KOPT-K1 (cell line): ENCODE measurements around the gene LDB2.
"Not testable (repeated sequence)": the region's sequence is repeated elsewhere in the genome, so short reads cannot be mapped to it uniquely, and the experiment has no call there.

Experiments used
- H3K27ac ChIP-seq: fragments of 200-600 bp; sonication (generic); 2 replicates; pipeline ENCODE4 v1.5.1; 2016; ENCODE audit warnings: antibody characterized with exemption, mild to moderate bottlenecking, low read depth, low read length; ENCODE audit not compliant: poor library complexity, severe bottlenecking
- H3K36me3 ChIP-seq: fragments of 200-600 bp; sonication (generic); 2 replicates; pipeline ENCODE4 v1.5.1; 2017; ENCODE audit warnings: antibody characterized with exemption, mild to moderate bottlenecking, low read length, moderate library complexity; ENCODE audit not compliant: insufficient read depth
- H3K9me3 ChIP-seq: fragments of 200-600 bp; sonication (generic); 2 replicates; pipeline ENCODE4 v1.5.1; 2017; ENCODE audit warnings: antibody characterized with exemption, low read length, mild to moderate bottlenecking; ENCODE audit not compliant: insufficient read depth, poor library complexity, severe bottlenecking

The LDB2 gene

DNA sequence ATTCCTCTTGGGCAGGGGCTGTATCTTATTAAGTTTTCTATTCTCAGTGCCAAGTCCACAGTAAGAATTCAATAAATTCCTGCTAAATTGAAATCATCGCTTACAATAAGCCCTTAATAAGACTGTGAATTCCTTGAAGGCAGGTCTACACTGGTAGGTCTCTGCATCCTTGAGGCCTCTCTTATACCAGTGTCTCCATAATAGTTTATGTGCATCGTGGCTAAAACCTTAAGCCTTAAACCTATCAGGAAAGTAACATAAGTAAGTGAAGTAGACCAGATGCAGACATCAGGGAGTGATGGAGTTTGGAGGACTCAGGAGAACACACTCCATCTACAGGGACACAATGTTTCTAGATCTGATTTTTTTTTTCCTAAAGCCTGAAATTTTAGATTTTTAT is 240.3 kb downstream of the LDB2 start:
- no peak overlapping the region for H3K27ac ChIP-seq
- H3K36me3 ChIP-seq, result no peaks in the 10 kb centered on the region
- no peaks in the 10 kb centered on the region for H3K9me3 ChIP-seq

DNA sequence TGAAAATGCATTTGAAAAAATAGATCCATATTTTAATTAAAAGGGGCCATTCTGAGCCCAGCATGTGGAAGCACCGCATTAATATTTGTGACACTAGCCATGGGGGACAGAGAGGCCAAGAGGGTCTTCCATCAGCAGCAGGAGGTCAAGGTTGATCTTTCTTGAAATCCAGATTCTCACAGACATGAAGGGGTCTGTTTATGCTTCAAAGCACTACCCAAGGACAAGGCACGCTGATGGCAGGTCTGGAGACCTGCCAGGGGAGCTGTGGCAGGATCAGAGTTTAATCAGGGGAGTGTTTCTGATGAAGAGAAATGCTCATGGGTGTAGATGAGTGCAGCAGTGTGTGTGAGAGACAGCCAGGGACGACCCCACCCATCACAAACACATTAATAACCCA is 243.3 kb downstream of the LDB2 start:
- H3K36me3 ChIP-seq, result no peaks in the 10 kb centered on the region
- no peaks in the 10 kb centered on the region for H3K9me3 ChIP-seq
- H3K27ac ChIP-seq, result no peak overlapping the region

DNA sequence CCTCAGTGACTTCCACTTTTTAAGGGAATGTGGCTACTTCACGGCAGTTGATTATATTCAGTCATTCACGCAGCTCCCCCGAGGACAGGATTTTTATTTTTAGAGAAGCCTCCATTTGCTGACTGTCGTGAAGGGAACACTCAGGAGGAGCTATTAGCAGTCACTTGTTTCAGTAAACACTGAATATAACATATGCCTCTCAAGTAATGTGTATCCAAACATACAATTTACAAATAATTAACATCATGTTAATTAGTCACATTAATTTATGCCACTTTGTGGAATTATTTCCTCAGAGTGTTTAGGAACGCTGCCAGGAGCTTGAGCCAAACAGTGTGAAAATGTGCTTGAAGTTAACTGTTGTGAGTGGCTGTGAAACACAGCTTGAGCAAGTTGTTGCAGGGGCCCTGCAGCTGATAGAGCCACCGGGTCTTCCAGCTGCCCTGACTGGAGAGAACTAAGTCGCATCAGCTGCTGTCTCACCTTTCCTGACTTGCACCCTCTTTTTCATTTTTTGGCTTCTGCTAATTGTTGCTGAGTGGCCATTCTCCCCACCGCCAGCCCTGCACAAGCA is 245.6 kb downstream of the LDB2 start:
- Histone ChIP-seq H3K9me3 (no peaks in the 10 kb centered on the region), H3K27ac (no peak overlapping the region), H3K36me3 (no peaks in the 10 kb centered on the region)

DNA sequence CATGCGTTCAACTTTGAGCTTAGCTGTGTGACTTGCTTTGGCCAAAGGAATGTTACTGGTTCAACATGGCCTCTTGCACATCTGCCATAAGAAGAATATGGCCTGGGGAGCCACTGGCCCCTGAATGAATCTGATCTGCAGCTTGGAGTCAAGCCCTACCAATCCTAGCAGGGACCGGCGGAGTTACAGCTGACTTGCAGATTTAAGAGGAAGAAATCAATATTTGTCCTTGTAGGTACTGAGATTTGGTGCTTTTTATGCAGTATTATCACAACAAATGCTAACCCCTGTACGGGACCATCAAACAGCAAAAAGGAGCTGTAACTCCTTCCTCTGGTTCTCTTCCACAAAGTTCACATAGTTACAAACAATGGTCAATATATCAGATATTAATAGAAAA is 252.0 kb downstream of the LDB2 start:
- Histone ChIP-seq H3K36me3 (no peaks in the 10 kb centered on the region), H3K9me3 (no peaks in the 10 kb centered on the region), H3K27ac (no peak overlapping the region)

DNA sequence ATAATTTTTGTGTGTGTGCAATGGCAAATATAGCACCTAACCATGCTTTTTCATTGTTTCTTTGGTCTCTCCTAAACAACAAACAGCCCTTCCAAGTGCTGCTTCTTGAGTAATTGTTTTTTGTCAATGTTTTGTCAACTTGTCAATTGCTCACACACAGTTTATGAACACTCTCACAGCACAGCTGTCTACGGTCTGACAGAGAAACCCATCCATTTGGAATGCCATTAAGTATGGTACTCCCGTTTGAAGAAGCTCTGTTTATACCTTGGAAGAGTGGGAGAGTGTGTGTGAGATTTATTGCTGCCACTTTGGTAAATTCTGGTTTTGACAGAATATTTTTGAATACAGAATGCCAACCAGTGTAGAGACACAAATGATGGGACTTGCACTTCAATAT is 254.6 kb downstream of the LDB2 start:
- Histone ChIP-seq H3K36me3 (no peaks in the 10 kb centered on the region), H3K27ac (no peak overlapping the region), H3K9me3 (no peaks in the 10 kb centered on the region)

DNA sequence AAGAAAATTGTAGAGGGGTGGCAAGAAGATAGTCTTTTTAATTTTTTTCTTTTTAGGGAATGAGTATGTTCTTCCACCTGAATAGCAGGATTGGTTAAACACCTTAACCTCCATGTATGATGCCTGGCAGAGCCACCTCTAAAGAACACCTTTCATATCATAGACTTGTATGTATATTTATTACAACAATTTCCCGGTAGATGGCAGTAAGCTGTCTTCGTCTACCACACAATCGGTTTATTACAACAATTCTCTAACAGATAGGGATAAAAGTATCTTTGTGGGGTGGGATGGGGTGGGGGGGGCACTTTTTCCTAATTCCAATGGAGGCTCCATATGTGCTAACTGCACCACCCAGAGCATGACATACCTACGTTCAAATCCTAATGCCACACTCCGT is 255.5 kb downstream of the LDB2 start:
- H3K9me3 ChIP-seq, result no peaks in the 10 kb centered on the region
- no peak overlapping the region for H3K27ac ChIP-seq
- H3K36me3 ChIP-seq, result no peaks in the 10 kb centered on the region

- Histone ChIP-seq H3K36me3 (no peaks in the 10 kb centered on the region), H3K27ac (no peak overlapping the region), H3K9me3 (no peaks in the 10 kb centered on the region)
Observed at GRCh38 chr4:16641971-16642370, 256.5 kb downstream of the LDB2 start.

DNA sequence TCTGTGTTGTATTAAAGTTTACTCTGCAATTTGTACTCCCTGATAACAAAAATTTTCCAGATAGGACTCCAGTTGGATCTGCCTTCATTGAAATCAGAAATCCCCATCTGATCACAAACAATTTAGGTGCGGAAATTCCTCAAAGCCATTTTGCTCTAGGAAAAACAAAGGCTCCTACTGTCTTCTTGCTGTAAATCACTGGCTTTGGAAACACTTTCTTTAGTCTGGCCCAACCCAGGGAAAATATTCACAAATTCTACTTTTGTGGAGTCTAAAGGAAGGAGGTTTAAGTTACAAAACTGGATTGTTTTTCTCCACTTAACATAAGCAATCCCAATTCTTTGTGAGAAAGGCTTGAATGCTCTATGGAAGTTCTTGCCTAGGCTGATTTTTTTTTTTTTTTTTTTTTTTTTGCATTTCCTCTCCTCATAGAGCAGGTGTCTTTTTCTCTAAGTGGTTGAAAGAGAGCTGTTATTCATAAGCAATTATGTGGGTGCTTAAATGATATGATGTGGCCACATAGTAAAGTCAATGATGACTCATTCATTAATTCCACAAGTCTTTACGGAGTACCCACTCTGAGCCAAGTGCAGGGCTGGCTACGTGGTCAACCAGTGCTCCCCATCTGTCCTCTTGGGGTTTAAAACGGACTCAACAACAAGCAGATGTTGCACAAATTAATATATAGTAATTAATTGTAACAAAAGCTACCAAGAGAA is 261.4 kb downstream of the LDB2 start:
- Histone ChIP-seq H3K27ac (no peak overlapping the region), H3K9me3 (no peaks in the 10 kb centered on the region), H3K36me3 (no peaks in the 10 kb centered on the region)

DNA sequence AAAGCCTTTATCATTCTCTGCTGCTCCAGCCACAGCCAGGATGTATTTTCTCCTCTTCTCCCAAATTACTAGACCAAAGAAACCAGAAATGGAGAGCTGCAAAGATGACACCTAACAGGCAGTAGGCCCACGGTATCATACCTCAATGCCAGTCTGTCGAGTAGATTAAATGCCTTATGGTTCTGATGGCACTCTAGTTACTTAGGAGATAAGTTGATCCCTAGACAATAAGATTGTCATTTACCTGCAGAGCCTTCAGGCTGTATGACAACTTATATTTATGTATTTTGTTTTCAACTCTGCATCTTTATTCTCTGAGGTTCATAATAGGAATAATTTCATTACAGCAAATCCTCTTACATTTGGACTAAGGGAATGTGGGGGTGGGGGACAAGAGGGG is 262.1 kb downstream of the LDB2 start:
- no peaks in the 10 kb centered on the region for H3K9me3 ChIP-seq
- no peaks in the 10 kb centered on the region for H3K36me3 ChIP-seq
- no peak overlapping the region for H3K27ac ChIP-seq

- H3K27ac ChIP-seq, H3K36me3 ChIP-seq, H3K9me3 ChIP-seq: not testable (repeated sequence)
Observed at GRCh38 chr4:16629274-16629673, 269.2 kb downstream of the LDB2 start.

DNA sequence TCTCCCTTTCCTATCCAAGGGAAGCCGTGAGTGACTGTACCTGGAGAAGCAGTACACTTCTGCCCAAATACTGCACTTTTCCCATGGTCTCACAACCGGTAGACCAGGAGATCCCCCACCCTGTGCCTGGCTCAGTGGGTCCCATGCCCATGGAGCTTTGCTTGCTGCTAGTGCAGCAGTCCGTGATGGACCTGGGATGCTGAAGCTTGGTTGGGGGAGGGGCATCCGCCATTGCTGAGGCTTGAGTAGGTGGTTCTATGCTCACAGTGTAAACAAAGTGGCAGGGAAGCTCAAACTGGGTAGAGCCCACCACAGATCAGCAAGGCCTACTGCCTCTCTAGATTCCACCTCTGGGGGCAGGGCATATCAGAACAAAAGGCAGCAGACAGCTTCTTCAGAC is 269.6 kb downstream of the LDB2 start:
- not testable (repeated sequence) for H3K27ac ChIP-seq, H3K36me3 ChIP-seq

GRCh38 chr4:16627999-16628398 is 270.4 kb downstream of the LDB2 start:
- no peaks in the 10 kb centered on the region for H3K36me3 ChIP-seq
- no peaks in the 10 kb centered on the region for H3K9me3 ChIP-seq
- no peak overlapping the region for H3K27ac ChIP-seq

More for the DNA sequence above, 269.6 kb downstream of the LDB2 start:
- not testable (repeated sequence) for H3K9me3 ChIP-seq

DNA sequence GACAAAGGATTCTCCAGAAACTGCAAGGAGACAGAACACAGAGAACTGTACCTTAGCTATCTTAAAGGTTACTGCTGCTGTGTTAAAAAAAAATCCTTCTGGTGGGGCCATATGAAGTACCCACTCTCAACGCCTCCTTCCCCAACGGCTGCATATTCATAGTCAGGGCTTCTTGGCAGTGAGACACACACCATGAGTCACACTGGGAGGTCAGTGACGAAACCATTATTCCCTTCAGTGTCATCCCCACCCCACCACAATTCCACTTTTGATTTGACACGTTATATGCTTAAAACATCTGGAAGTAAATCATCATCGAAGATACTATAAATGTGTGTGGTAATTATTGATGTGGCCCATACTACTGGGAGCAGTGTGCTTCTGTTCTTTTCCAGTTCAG is 271.5 kb downstream of the LDB2 start:
- Histone ChIP-seq H3K36me3 (no peaks in the 10 kb centered on the region), H3K27ac (no peak overlapping the region)

DNA sequence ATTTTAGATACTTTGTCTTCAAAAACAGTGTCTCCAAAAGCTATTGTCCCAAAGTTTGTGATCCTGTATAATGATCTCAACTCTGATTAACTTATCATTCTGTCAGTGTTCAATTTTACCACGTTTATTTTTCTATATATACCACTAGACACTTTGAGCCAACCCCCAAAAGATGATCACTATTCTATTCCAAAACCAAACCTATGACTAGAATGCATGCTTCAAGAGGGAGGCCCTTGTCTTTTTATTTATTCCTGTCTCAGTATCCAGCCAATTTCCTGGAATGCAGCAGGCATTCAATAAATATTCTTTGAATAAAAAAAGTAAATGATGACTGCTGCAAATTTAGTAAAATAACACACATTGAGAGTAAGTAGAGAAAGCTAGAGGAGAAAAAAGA is 275.6 kb downstream of the LDB2 start:
- Histone ChIP-seq H3K9me3 (no peaks in the 10 kb centered on the region), H3K36me3 (no peaks in the 10 kb centered on the region), H3K27ac (no peak overlapping the region)

More for the DNA sequence above, 271.5 kb downstream of the LDB2 start:
- H3K9me3 ChIP-seq, result no peaks in the 10 kb centered on the region

DNA sequence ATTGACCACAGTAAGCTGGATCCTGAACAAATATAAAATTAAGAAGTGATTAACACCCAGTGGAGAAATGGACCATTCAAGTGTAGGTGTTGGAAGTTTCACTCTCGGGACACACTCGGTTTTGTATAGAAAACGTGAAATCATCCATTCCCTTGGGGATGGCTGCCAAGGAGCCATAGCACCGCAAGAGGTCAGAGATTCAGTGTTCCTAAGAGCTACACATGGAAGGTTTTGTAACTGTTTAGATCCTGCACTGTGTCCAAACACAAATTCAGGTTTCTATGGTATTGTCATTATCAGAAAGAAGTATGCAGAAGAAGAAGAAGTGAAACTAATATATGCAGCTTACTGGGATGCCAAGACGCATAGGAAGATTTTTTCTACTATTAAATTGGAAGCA is 281.0 kb downstream of the LDB2 start:
- no peak overlapping the region for H3K27ac ChIP-seq
- H3K36me3 ChIP-seq, result no peaks in the 10 kb centered on the region
- H3K9me3 ChIP-seq, result no peaks in the 10 kb centered on the region

- Histone ChIP-seq H3K27ac (no peak overlapping the region), H3K36me3 (no peaks in the 10 kb centered on the region), H3K9me3 (no peaks in the 10 kb centered on the region)
Observed at GRCh38 chr4:16617011-16617410, 281.4 kb downstream of the LDB2 start.
